H1 (cell line): ENCODE results near the gene MESD. TPM values are rescaled to one million over a fixed set of nuclear protein-coding genes. Genes with fewer than 3 reads are reported as not detected.

Source experiments
- CTCF ChIA-PET: fragments of 300-600 bp; sonication (Branson Sonifier 250); formaldehyde crosslinking; loops from one replicate; lab custom pipeline; 2021; ENCODE audit not compliant: partially characterized antibody; lab: Charles Lee
- POLR2A ChIA-PET: fragments of 300-600 bp; sonication (Branson Sonifier 250); formaldehyde crosslinking; loops from one replicate; lab custom pipeline; 2021; ENCODE audit warnings: inconsistent platforms; ENCODE audit not compliant: partially characterized antibody; lab: Charles Lee
- DNase-seq, 2 experiments: peaks; one replicate each; pipeline versions ENCODE4 v3.0.0 to v3.0.0-alpha.2; 2010 to 2022; ENCODE audit warnings: low spot score in 2 of 2, low read depth in 1 of 2, mixed read lengths in 1 of 2
- FAIRE-seq: peaks from 2 replicates; lab custom pipeline; 2011; peaks lifted over from hg19 to GRCh38; lab: Jason Lieb, UNC
- H2AFZ ChIP-seq: 2 replicates; pipeline ENCODE4 v1.8.1; 2012; ENCODE audit warnings: low read length, inconsistent platforms
- H2AK5ac ChIP-seq: 2 replicates; pipeline ENCODE4 v1.6.1; 2013; ENCODE audit warnings: low read depth, low read length
- H2BK120ac ChIP-seq: replicated peaks from 2 replicates; pipeline ENCODE3; 2013; ENCODE audit warnings: low read depth, low read length, inconsistent platforms
- H2BK12ac ChIP-seq: 2 replicates; pipeline ENCODE4 v1.6.1; 2013; ENCODE audit warnings: low read depth, low read length
- H2BK15ac ChIP-seq: 2 replicates; pipeline ENCODE4 v1.6.1; 2013; ENCODE audit warnings: low read length
- H2BK20ac ChIP-seq: 2 replicates; pipeline ENCODE4 v1.6.1; 2013; ENCODE audit warnings: low read length
- H2BK5ac ChIP-seq: 2 replicates; pipeline ENCODE4 v1.6.1; 2013; ENCODE audit warnings: low read depth, low read length
- H3K14ac ChIP-seq: 2 replicates; pipeline ENCODE4 v1.6.1; 2013; ENCODE audit warnings: inconsistent platforms; ENCODE audit not compliant: insufficient read length
- H3K18ac ChIP-seq: 2 replicates; pipeline ENCODE4 v1.6.1; 2013; ENCODE audit warnings: low read length; ENCODE audit errors: extremely low read depth
- H3K23ac ChIP-seq: 2 replicates; pipeline ENCODE4 v1.6.1; 2013; ENCODE audit warnings: inconsistent platforms; ENCODE audit not compliant: insufficient read length
- H3K23me2 ChIP-seq: 2 replicates; pipeline ENCODE4 v1.6.1; 2013; ENCODE audit warnings: low read depth, low read length
- H3K27ac ChIP-seq: 2 replicates; pipeline ENCODE4 v1.6.1; 2011; ENCODE audit warnings: low read depth, low read length, inconsistent platforms
- H3K27me3 ChIP-seq, 4 experiments: replicated peaks in 1 of 4; 1 replicate in 1 of 4; 2 replicates in 3 of 4; pipeline versions ENCODE4 v1.6.1 to v1.8.1; 2011 to 2013; ENCODE audit warnings: low read length in 3 of 4, mild to moderate bottlenecking in 3 of 4, inconsistent platforms in 2 of 4, mixed read lengths in 2 of 4, moderate library complexity in 1 of 4; ENCODE audit not compliant: control insufficient read depth in 3 of 4, insufficient read depth in 3 of 4; ENCODE audit errors: extremely low read depth in 1 of 4
- H3K36me3 ChIP-seq, 4 experiments: 2 replicates each; pipeline versions ENCODE4 v1.6.1 to v1.8.1; 2011 to 2013; ENCODE audit warnings: mild to moderate bottlenecking in 4 of 4, low read length in 3 of 4, moderate library complexity in 2 of 4, control low read depth in 1 of 4, inconsistent platforms in 1 of 4; ENCODE audit not compliant: insufficient read depth in 4 of 4, control insufficient read depth in 2 of 4
- H3K4ac ChIP-seq: replicated peaks from 2 replicates; pipeline ENCODE3; 2013; ENCODE audit warnings: low read length, low read depth, mixed read lengths, inconsistent platforms; ENCODE audit not compliant: insufficient read length
- H3K4me1 ChIP-seq, 4 experiments: replicated peaks in 1 of 4; 1 replicate in 1 of 4; 2 replicates in 3 of 4; pipeline versions ENCODE4 v1.6.1 to v1.8.1; 2011 to 2013; ENCODE audit warnings: low read length in 3 of 4, inconsistent platforms in 2 of 4, mixed read lengths in 1 of 4; ENCODE audit not compliant: insufficient read depth in 4 of 4, control insufficient read depth in 3 of 4
- H3K4me2 ChIP-seq, 2 experiments: 2 replicates each; pipeline versions ENCODE4 v1.6.1 to v1.8.1; 2011 to 2013; ENCODE audit warnings: low read depth in 2 of 2, low read length in 2 of 2, control low read depth in 1 of 2, inconsistent platforms in 1 of 2, mild to moderate bottlenecking in 1 of 2; ENCODE audit not compliant: insufficient read depth in 1 of 2
- H3K4me3 ChIP-seq, 4 experiments: fragments of 200-600, 300-600 bp in 1 of 4; sonication (generic), shearing (Covaris generic), sonication (Bioruptor Twin) in 1 of 4; 2 replicates each; pipeline versions ENCODE4 v1.5.1 to v1.8.1; 2011 to 2016; ENCODE audit warnings: low read length in 4 of 4, low read depth in 3 of 4, control low read depth in 2 of 4, inconsistent platforms in 2 of 4, mild to moderate bottlenecking in 2 of 4, mixed read lengths in 1 of 4, moderate library complexity in 1 of 4; ENCODE audit not compliant: insufficient read depth in 2 of 4; ENCODE audit errors: extremely low read depth in 1 of 4
- H3K56ac ChIP-seq: replicated peaks from 2 replicates; pipeline ENCODE3; 2013; ENCODE audit warnings: low read depth, mild to moderate bottlenecking, mixed read lengths, low read length, inconsistent platforms; ENCODE audit not compliant: insufficient read length
- H3K79me1 ChIP-seq: 2 replicates; pipeline ENCODE4 v1.6.1; 2013; ENCODE audit warnings: low read depth, low read length, control low read depth
- H3K79me2 ChIP-seq, 2 experiments: 2 replicates each; pipeline versions ENCODE4 v1.6.1 to v1.8.1; 2012 to 2013; ENCODE audit warnings: low read length in 2 of 2, mild to moderate bottlenecking in 2 of 2, inconsistent platforms in 1 of 2; ENCODE audit not compliant: insufficient read depth in 2 of 2, control insufficient read depth in 1 of 2
- H3K9ac ChIP-seq, 4 experiments: replicated peaks in 1 of 4; 1 replicate in 1 of 4; 2 replicates in 3 of 4; pipeline versions ENCODE4 v1.6.1 to v1.8.1; 2011 to 2013; ENCODE audit warnings: low read depth in 3 of 4, low read length in 3 of 4, control low read depth in 2 of 4, mild to moderate bottlenecking in 2 of 4, moderate library complexity in 2 of 4, inconsistent platforms in 1 of 4; ENCODE audit errors: extremely low read depth in 1 of 4
- H3K9me3 ChIP-seq, 2 experiments: 2 replicates each; pipeline versions ENCODE4 v1.6.1 to v1.8.1; 2012 to 2013; ENCODE audit warnings: mild to moderate bottlenecking in 2 of 2, moderate library complexity in 2 of 2, control low read depth in 1 of 2, inconsistent platforms in 1 of 2, low read depth in 1 of 2, low read length in 1 of 2, mixed read lengths in 1 of 2; ENCODE audit not compliant: insufficient read depth in 2 of 2
- H4K20me1 ChIP-seq, 2 experiments: replicated peaks in 1 of 2; 2 replicates each; pipeline versions ENCODE3 to v1.8.1; 2011 to 2013; ENCODE audit warnings: inconsistent platforms in 2 of 2, low read length in 2 of 2, mild to moderate bottlenecking in 1 of 2; ENCODE audit not compliant: insufficient read depth in 2 of 2, control insufficient read depth in 1 of 2
- H4K5ac ChIP-seq: 2 replicates; pipeline ENCODE4 v1.6.1; 2013; ENCODE audit warnings: low read length, low read depth, mixed read lengths, inconsistent platforms; ENCODE audit not compliant: insufficient read length
- H4K8ac ChIP-seq: 2 replicates; pipeline ENCODE4 v1.8.0; 2013; ENCODE audit warnings: mild to moderate bottlenecking, moderate library complexity, low read length, inconsistent platforms; ENCODE audit not compliant: insufficient read depth; ENCODE audit errors: extremely low read depth
- H4K91ac ChIP-seq: replicated peaks from 2 replicates; pipeline ENCODE3; 2013; ENCODE audit warnings: low read length, mixed read lengths, inconsistent platforms; ENCODE audit not compliant: insufficient read length
- CHD1 ChIP-seq: IDR thresholded peaks from 2 replicates; pipeline ENCODE4 v1.6.1; 2012; ENCODE audit warnings: low read depth, low read length, improper control_type of control experiment
- CREB1 ChIP-seq: IDR thresholded peaks from 2 replicates; pipeline ENCODE4 v1.6.1; 2012; ENCODE audit warnings: inconsistent platforms
- CTBP2 ChIP-seq: IDR thresholded peaks from 2 replicates; pipeline ENCODE4 v1.7.0; 2011; ENCODE audit warnings: borderline replicate concordance, mild to moderate bottlenecking, moderate library complexity, mixed read lengths, low read length; ENCODE audit not compliant: insufficient read depth, insufficient read length
- FOSL1 ChIP-seq: IDR thresholded peaks from 2 replicates; pipeline ENCODE4 v1.6.1; 2011; ENCODE audit warnings: mild to moderate bottlenecking, low read depth, low read length, moderate library complexity; ENCODE audit not compliant: insufficient read depth
- SP4 ChIP-seq: IDR thresholded peaks from 2 replicates; pipeline ENCODE4 v1.6.1; 2012; ENCODE audit warnings: low read length, inconsistent platforms
- WGBS, 2 experiments: shearing (Covaris generic) in 1 of 2; methylation state at CpG; one replicate each; pipeline versions ENCODE4 v1.1.6 to v1.1.7; 2013 to 2015; ENCODE audit warnings: low lambda C conversion rate in 2 of 2, mixed read lengths in 2 of 2, inconsistent platforms in 1 of 2, low coverage in 1 of 2, missing lambda C conversion rate in 1 of 2; ENCODE audit not compliant: insufficient replicate concordance in 2 of 2, insufficient coverage in 1 of 2, insufficient read length in 1 of 2; ENCODE audit errors: extremely low coverage in 1 of 2, missing lambda C conversion rate in 1 of 2; 5-methylcytosine and 5-hydroxymethylcytosine counted together
- polyA plus RNA-seq, 7 experiments: library from polyadenylated mRNA; depleted of rRNA in 3 of 7; stranded (reverse) in 5 of 7; unstranded in 2 of 7; fragments of >200 nt in 5 of 7; fragments of 200-250 nt in 2 of 7; gene quantifications; 1 replicate in 5 of 7; 2 replicates in 1 of 7; 4 replicates in 1 of 7; pipeline versions ENCODE4 v1.2.1 to v1.2.3, GENCODE V29; 2011 to 2013; ENCODE audit warnings: missing spikeins in 2 of 7, mixed read lengths in 2 of 7
- total RNA-seq: library from RNA; stranded (reverse); fragmentation: NEBNext Ultra II Directional; extraction: Animal tissue kit (Norgen Biotek cat#: 25700); gene quantifications from 2 replicates; pipeline ENCODE4 v1.2.1, GENCODE V29; 2021

Gene MESD
- total and polyA plus RNA-seq, 2 of the 8 experiments (the other 6 are each of a cell fraction or from before 2014, with no cell fraction given): 11.0 to 28.3 TPM

- no peaks in the 10 kb centered on the region; a peak in 1 of 7 replicates for H3K27me3 ChIP-seq
- H3K18ac ChIP-seq: no peak overlapping the region
- ChIA-PET POLR2A (no interaction called here), CTCF (interaction anchor here (0.8 to 5.0 kb wide), 7 partner anchors 8 to 1175 kb away, joined by 3 to 28 read pairs (median 4); partner anchors contain the start of gene CEMIP)
- no peak overlapping the region for H2BK20ac ChIP-seq
- no peak overlapping the region for H2BK5ac ChIP-seq
- no peaks in the 10 kb centered on the region for H3K9me3 ChIP-seq
- no peak overlapping the region for H3K27ac ChIP-seq
- H4K8ac ChIP-seq: no peak overlapping the region
- H3K4me3 ChIP-seq: no peak overlapping the region
- H4K20me1 ChIP-seq: no peaks in the 10 kb centered on the region
- H2BK120ac ChIP-seq: no peak overlapping the region
- FAIRE-seq (no peak), DNase-seq (no peak)
- no peaks in the 10 kb centered on the region for H3K79me2 ChIP-seq
- no peak overlapping the region for H3K23ac ChIP-seq
- no peak overlapping the region for H2BK15ac ChIP-seq
- H3K4me1 ChIP-seq: peaks cover 0 to 3% (median 1%) of the 10 kb centered on the region in 4 experiments; a peak in 3 of 7 replicates
- H2BK12ac ChIP-seq: no peak overlapping the region
- no peaks in the 10 kb centered on the region for H3K79me1 ChIP-seq
- no peak overlapping the region for H2AFZ ChIP-seq
- no peak overlapping the region for H3K14ac ChIP-seq
- H3K56ac ChIP-seq: no peak overlapping the region
- H3K23me2 ChIP-seq: no peaks in the 10 kb centered on the region
- no peak for TF ChIP-seq FOSL1
- TF ChIP-seq CREB1: no peak
- TF ChIP-seq SP4: no peak
- TF ChIP-seq CHD1: no peak
- TF ChIP-seq CTBP2: no peak
- H4K5ac ChIP-seq: no peak overlapping the region
- H2AK5ac ChIP-seq: no peak overlapping the region
- no peak overlapping the region for H3K4ac ChIP-seq
- no peaks in the 10 kb centered on the region for H3K36me3 ChIP-seq
- H3K4me2 ChIP-seq: no peak overlapping the region
- whole genome bisulfite sequencing, 2 experiments: 92% methylated on average over 5 of the region's 5 CpGs; no CpG with 5 or more reads in 1 of the 2 experiments
- H4K91ac ChIP-seq: no peak overlapping the region
- no peak overlapping the region for H3K9ac ChIP-seq
Measured at GRCh38 chr15:80920271-80920699, 69.3 kb downstream of the MESD start.
